ENCODE measurements around the gene PCLO. TPM values are rescaled to one million over a fixed set of nuclear protein-coding genes. Genes with fewer than 3 reads are reported as not detected.

Gene PCLO
- total and polyA plus RNA-seq, 2 of the 4 experiments (the other 2 are of a cell fraction): under 0.01 to 0.05 TPM

- CTCF ChIA-PET: no interaction called here
Measured at GRCh38 chr7:83054472-83054871, 108.2 kb downstream of the PCLO start.

More at GRCh38 chr7:83054472-83054871, 108.2 kb downstream of the PCLO start:
- BruUV-seq (replicated peaks): no TSS peak
- no peak overlapping the region for H2AK5ac ChIP-seq (ENCODE audit: low read depth, low read length)
- no peak overlapping the region for H4K91ac ChIP-seq (ENCODE audit: insufficient read depth, low read depth, low read length)
- no peak overlapping the region for H3K4ac ChIP-seq (ENCODE audit: low read depth, low read length)
- no peak overlapping the region for H3K9ac ChIP-seq (ENCODE audit: low read depth, low read length)
- WGBS, 2 experiments (ENCODE audit: extremely low coverage in 2 of 2, insufficient read length in 1 of 2): no CpG with 5 or more reads among the region's 1 CpG
- no peaks in the 10 kb centered on the region for H4K20me1 ChIP-seq (ENCODE audit: insufficient read depth, low read length)
- H2AFZ ChIP-seq (replicated peaks; ENCODE audit: low read length, poor library complexity): no peak overlapping the region
- ATAC-seq (ENCODE audit: low read depth) (no peak), DNase-seq (no peak)
- H3K27ac ChIP-seq (ENCODE audit: insufficient read depth, low read length): no peak overlapping the region
- POLR2A ChIA-PET (ENCODE audit: unreplicated experiment): no interaction called here
- dilution Hi-C loops (cut with HindIII; ENCODE audit: low sequenced_read_pairs, unreplicated experiment) (no loop called here), intact Hi-C loops (cut with micrococcal nuclease) (no loop called here), in situ Hi-C loops (cut with MboI; ENCODE audit: low sequenced_read_pairs) (no loop called here)
- H3K9me3 ChIP-seq (ENCODE audit: control insufficient read depth, insufficient read depth, low read length): no peaks in the 10 kb centered on the region
- H2BK120ac ChIP-seq (ENCODE audit: low read depth, low read length): no peak overlapping the region
- H3K4me1 ChIP-seq (ENCODE audit: control insufficient read depth, insufficient read depth, low read length): no peaks in the 10 kb centered on the region
- no peak overlapping the region for H2BK20ac ChIP-seq (ENCODE audit: low read depth, low read length)
- H3K27me3 ChIP-seq (ENCODE audit: control insufficient read depth, insufficient read depth, low read length): no peaks in the 10 kb centered on the region
- no peak overlapping the region for H2AK9ac ChIP-seq (replicated peaks; ENCODE audit: low read depth, low read length, poor library complexity)
- H2BK15ac ChIP-seq (ENCODE audit: low read depth, low read length): no peak overlapping the region
- no peak overlapping the region for H3K4me3 ChIP-seq (ENCODE audit: insufficient read depth, low read depth, low read length)
- H3K4me2 ChIP-seq (ENCODE audit: low read depth, low read length): no peak overlapping the region
- H4K5ac ChIP-seq (ENCODE audit: low read depth, low read length): no peak overlapping the region
- H3K36me3 ChIP-seq (ENCODE audit: control insufficient read depth, insufficient read depth, low read length): no peaks in the 10 kb centered on the region
- H3K18ac ChIP-seq (ENCODE audit: low read depth, low read length): no peak overlapping the region
- H3K14ac ChIP-seq (replicated peaks; ENCODE audit: low read depth, low read length): no peak overlapping the region
- TF ChIP-seq FOS (IDR thresholded peaks at IDR 0.05; ENCODE audit: low read depth, low read length) (no peak), MAZ (IDR thresholded peaks at IDR 0.05; ENCODE audit: borderline replicate concordance, low read depth, low read length) (no peak), RAD21 (IDR thresholded peaks at IDR 0.05; ENCODE audit: low read length) (no peak), SMC3 (IDR thresholded peaks at IDR 0.05; ENCODE audit: low read depth, low read length) (no peak), CHD1 (IDR thresholded peaks at IDR 0.05; ENCODE audit: low read depth, low read length) (no peak), MAFK (IDR thresholded peaks at IDR 0.05; ENCODE audit: low read depth, low read length) (no peak), RCOR1 (IDR thresholded peaks at IDR 0.05; ENCODE audit: insufficient replicate concordance, low read length) (no peak), MXI1 (IDR thresholded peaks at IDR 0.05; ENCODE audit: borderline replicate concordance, low read depth, low read length) (no peak), USF2 (IDR thresholded peaks at IDR 0.05; ENCODE audit: low read depth, low read length) (no peak), NFE2L2 (IDR thresholded peaks at IDR 0.05; ENCODE audit: low read depth, low read length) (no peak), RFX5 (IDR thresholded peaks at IDR 0.05; ENCODE audit: low read depth, low read length) (no peak), CEBPB (IDR thresholded peaks at IDR 0.05; ENCODE audit: low read depth, low read length) (no peak)
- no peak overlapping the region for H2BK5ac ChIP-seq (ENCODE audit: low read depth, low read length, poor library complexity, severe bottlenecking)
- H3K79me1 ChIP-seq (ENCODE audit: low read depth in 1 of 2, low read length in 2 of 2): no peaks in the 10 kb centered on the region
- H3K56ac ChIP-seq (ENCODE audit: extremely low read depth, insufficient read depth, low read length): no peak overlapping the region
- H4K8ac ChIP-seq (ENCODE audit: low read depth in 2 of 2, low read length in 2 of 2): no peak overlapping the region
- no peak overlapping the region for H3K23ac ChIP-seq (ENCODE audit: low read depth, low read length)
- no peaks in the 10 kb centered on the region for H3K9me1 ChIP-seq (ENCODE audit: insufficient read depth, low read length)
